GM12873 (cell line): Measurements from ENCODE around the gene DDAH2.

ENCODE experiments used
- TF ChIP-seq, protein P1 (sequence below): IDR thresholded peaks from 2 replicates; pipeline ENCODE4 v1.5.1; 2012; ENCODE audit warnings: low read depth, mild to moderate bottlenecking, moderate library complexity, low read length, control low read depth; ENCODE audit not compliant: insufficient read depth; ENCODE audit errors: missing control alignments

DDAH2 gene

DNA sequence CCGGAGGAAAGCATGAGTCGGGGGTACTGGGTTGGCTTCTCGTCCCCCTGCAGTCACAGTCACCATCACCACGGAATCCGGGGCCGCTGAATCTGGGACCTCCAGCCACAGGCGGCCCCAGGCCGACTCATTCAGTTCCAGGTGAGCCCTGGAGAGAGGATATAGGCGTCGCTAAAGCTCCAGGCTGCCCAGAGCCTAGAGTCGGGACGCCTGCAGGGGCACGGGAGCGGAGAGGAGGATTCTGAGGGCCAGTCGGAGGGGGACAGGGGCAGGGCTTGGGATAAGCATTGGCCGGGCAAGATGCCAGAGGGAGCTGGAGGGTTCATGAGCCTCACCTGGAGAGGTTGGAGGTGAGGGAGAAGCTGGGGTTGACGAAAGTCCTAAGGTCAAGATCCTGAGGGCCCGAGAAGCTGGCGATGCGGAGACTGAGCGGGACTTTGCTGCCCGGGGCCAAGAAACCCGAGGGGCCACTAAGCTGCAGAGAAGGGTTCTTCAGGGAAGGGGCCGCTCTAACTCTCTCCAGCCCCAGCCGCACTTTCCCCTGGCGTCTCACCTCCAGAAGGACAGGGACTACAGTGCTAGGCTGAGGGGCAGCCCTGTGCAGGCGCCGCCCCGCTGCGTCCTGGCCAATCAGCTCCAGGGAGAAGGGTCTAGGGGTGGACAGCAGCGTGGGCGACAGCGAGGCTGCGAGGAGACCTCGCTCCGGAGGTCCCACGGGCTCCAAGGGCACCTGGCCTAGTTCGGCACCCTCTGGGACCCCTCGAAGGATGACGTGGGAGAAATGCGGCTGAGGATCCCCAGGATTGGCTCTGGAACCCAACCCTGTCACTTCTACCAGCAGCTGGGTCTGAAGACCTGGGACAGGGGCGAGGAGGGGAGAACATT lies 37.1 kb upstream of the DDAH2 start:
- TF ChIP-seq, protein P1, sequence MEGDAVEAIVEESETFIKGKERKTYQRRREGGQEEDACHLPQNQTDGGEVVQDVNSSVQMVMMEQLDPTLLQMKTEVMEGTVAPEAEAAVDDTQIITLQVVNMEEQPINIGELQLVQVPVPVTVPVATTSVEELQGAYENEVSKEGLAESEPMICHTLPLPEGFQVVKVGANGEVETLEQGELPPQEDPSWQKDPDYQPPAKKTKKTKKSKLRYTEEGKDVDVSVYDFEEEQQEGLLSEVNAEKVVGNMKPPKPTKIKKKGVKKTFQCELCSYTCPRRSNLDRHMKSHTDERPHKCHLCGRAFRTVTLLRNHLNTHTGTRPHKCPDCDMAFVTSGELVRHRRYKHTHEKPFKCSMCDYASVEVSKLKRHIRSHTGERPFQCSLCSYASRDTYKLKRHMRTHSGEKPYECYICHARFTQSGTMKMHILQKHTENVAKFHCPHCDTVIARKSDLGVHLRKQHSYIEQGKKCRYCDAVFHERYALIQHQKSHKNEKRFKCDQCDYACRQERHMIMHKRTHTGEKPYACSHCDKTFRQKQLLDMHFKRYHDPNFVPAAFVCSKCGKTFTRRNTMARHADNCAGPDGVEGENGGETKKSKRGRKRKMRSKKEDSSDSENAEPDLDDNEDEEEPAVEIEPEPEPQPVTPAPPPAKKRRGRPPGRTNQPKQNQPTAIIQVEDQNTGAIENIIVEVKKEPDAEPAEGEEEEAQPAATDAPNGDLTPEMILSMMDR, result no peak

DNA sequence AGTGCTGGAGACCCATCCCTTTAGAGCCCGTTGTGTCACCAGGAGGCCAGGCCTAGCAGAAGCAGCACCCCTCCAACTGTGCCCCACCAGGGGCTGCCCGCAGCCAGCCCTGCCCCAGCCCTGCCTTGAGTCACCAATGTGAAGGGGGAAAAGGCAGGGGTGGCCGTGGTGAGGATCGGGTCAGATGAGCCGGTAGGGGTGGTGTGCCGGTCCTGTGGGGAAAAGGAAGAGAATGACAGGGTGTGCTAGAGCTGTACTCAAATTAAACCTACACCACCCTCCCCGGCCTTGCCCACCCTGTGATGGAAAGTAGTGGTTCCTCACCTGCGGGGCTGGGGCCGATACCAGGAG lies 36.4 kb upstream of the DDAH2 start:
- TF ChIP-seq, protein P1, result no peak

DNA sequence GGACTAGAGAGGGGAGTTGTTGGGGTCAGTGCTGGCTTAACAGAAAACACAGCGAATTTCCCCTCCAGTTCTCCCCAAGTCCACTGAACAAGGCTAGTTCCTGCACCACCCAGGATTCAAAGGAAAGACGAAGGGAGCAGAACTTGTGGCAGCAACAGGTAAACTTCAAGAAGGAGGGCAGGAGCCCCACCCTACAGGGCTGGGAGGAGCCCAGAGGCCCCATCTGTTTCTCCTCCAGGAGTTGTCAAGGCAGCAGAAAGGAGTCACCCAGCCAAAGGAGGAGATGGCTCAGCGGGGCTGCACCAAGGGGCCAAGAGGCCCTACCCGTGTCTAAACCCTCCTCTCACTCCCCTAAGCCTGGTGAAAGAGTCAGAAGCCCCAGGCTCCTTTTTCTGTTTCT lies 35.1 kb upstream of the DDAH2 start:
- TF ChIP-seq, protein P1, result no peak

DNA sequence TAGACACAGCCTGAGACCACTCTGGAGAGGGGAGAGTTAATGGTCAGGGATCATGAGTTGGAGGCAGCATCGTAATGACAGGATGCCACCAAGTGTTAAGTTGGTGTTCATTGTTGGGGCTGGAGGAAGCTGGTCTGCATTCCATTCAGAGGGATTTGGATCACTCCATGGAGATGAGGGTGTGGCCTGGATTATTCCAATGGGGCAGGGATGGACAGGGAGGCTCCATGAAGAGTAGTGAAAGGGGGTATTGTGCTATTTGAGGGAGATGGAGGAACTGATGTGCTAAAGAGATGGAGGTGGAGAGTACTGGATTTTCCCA lies 34.5 kb upstream of the DDAH2 start:
- TF ChIP-seq, protein P1, result no peak

DNA sequence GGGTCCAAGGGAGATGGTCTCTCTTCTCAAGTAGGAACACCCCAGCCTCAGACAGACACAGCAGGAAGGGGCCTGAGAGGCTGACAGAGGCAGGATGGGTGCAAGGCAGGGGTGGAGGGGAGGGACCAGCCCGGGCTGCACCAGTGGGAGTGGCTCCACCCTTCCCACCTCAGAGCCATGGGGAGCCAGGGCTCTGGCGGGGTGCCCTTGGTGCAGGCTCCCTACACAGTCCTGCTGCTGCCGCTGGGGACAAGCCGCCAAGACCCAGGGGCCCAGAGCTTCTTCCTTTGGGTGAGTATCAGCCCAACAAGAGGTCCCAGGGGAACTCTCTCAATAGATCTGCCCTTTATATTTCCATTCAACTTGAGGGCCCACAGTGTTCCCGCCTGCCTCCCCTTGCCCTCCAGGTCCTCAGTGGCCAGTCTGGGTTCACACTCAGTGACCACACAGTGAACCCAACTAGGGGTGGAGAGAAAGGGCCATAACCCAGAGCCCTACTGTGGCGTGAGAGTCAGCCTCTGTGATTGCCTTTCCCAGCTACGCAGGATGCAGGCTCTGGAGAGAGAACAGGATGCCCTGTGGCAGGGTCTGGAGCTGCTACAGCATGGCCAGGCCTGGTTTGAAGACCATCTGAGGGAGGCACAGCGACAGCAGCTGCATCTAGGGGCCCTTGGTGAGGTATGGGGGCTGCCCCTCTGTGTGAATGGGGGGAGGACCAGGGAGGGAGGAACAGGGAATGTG lies 33.9 kb upstream of the DDAH2 start:
- TF ChIP-seq, protein P1, result no peak

DNA sequence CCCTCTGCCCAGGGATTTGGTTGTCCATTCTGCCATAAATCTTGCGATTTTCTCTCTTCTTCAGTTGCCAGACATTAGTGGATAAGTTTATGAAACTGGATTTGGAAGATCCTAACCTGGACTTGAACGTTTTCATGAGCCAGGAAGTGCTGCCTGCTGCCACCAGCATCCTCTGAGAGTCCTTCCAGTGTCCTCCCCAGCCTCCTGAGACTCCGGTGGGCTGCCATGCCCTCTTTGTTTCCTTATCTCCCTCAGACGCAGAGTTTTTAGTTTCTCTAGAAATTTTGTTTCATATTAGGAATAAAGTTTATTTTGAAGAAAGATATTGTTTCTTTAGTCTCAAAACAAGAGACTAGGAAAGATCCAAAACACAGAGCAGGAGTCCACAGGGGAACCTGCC lies 33.3 kb upstream of the DDAH2 start, which contains the start of gene SAPCD1:
Gene SAPCD1, plus strand, starts transcription at position 301 of the 400 bp plus-strand sequence. CDS start 399 bp downstream, outside the sequence.
- TF ChIP-seq, protein P1, result no peak

DNA sequence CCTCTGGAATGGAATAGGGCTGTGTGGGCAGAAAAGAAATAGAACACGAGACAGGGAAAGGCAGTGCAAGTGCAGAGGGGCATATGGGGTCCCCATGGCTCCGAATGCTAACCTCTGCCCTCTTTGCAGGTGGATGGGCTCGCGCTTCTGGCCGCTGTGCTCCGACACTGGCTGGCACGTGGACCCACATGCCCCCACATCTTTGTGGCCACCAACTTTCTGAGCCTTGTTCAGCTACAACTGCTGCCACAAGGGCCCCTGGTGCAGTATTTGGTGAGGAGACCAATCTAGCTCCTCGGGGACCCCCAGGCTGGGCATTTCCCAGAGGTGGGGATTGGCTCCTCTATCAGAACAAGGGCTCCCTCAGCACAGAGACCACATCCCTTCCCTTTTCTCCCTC lies 32.2 kb upstream of the DDAH2 start:
- TF ChIP-seq, protein P1, result no peak
